Measurements from ENCODE around the gene CEP20.

DNA sequence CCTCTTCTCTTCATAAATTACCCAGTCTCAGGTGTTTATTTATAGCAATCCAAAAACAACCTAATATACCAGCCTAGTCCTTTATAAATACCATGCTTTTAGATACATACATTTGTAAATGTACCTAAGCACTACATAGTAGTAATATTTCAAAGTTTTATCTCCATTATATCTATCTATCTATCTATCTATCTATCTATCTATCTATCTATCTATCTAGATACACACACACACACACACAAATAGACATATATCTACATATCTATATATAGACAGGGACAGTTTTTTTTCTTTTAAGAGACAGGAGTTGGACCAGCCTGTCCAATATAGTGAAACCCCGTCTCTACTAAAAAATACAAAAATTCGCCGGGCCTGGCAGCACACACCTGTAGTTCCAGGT is 5.8 kb downstream of the CEP20 start:
- TF ChIP-seq POLR2A (IDR thresholded peaks at IDR 0.05) (no peak), POLR2AphosphoS5 (IDR thresholded peaks at IDR 0.05) (no peak), CTCF (IDR thresholded peaks at IDR 0.05) (no peak), EP300 (IDR thresholded peaks at IDR 0.05) (no peak)

All from suprapubic skin (tissue), 4 donors.